SK-N-SH treated with all-trans-retinoic acid at 6 μM for 48 hours (cell line): ENCODE results near the gene IGF1R.

Source experiments
- ATAC-seq: fragments of 200-7000 bp; cut with Tn5 transposase; 3 replicates; pipeline ENCODE4 v1.9.1; 2020; ENCODE audit warnings: mild to moderate bottlenecking, moderate library complexity
- BACH2 ChIP-seq: fragments of 250-450 bp; sonication (Bioruptor Pico); IDR thresholded peaks from 2 replicates; pipeline ENCODE4 v1.9.0; 2021; ENCODE audit warnings: mild to moderate bottlenecking, borderline replicate concordance
- CREB5 ChIP-seq: fragments of 250-450 bp; sonication (Bioruptor Pico); IDR thresholded peaks from 2 replicates; pipeline ENCODE4 v1.5.1; 2020; ENCODE audit warnings: low read depth, mild to moderate bottlenecking, moderate library complexity
- CSDC2 ChIP-seq: fragments of 250-450 bp; sonication (Bioruptor Pico); IDR thresholded peaks from 2 replicates; pipeline ENCODE4 v1.5.0; 2020; ENCODE audit warnings: mild to moderate bottlenecking, moderate library complexity
- CSRNP3 ChIP-seq: fragments of 250-450 bp; sonication (Bioruptor Pico); IDR thresholded peaks from 2 replicates; pipeline ENCODE4 v1.5.1; 2021; ENCODE audit warnings: mild to moderate bottlenecking, moderate library complexity
- ESRRG ChIP-seq: fragments of 250-450 bp; sonication (Bioruptor Pico); IDR thresholded peaks from 2 replicates; pipeline ENCODE4 v1.6.1; 2021; ENCODE audit warnings: mild to moderate bottlenecking
- GLIS3 ChIP-seq: fragments of 250-450 bp; sonication (Bioruptor Pico); IDR thresholded peaks from 2 replicates; pipeline ENCODE4 v1.5.0; 2020; ENCODE audit warnings: mild to moderate bottlenecking, moderate library complexity
- ISL1 ChIP-seq: fragments of 250-450 bp; sonication (Bioruptor Pico); IDR thresholded peaks from 2 replicates; pipeline ENCODE4 v2.1.2; 2022; ENCODE audit warnings: mild to moderate bottlenecking, moderate library complexity
- OSR1 ChIP-seq: fragments of 250-450 bp; sonication (Bioruptor Pico); IDR thresholded peaks from 2 replicates; pipeline ENCODE4 v1.8.0; 2022; ENCODE audit warnings: moderate library complexity, mild to moderate bottlenecking, inconsistent platforms
- PATZ1 ChIP-seq: fragments of 250-450 bp; sonication (Bioruptor Pico); IDR thresholded peaks from 2 replicates; pipeline ENCODE4 v1.8.0; 2020; ENCODE audit warnings: mild to moderate bottlenecking, moderate library complexity, borderline replicate concordance
- POU6F1 ChIP-seq: fragments of 250-450 bp; sonication (Bioruptor Pico); IDR thresholded peaks from 2 replicates; pipeline ENCODE4 v1.8.0; 2021; ENCODE audit warnings: low read depth, mild to moderate bottlenecking, moderate library complexity, borderline replicate concordance
- RARB ChIP-seq: fragments of 250-450 bp; sonication (Bioruptor Pico); IDR thresholded peaks from 2 replicates; pipeline ENCODE4 v1.8.0; 2021; ENCODE audit warnings: mild to moderate bottlenecking, moderate library complexity
- SNAI2 ChIP-seq: fragments of 250-450 bp; sonication (Bioruptor Pico); IDR thresholded peaks from 2 replicates; pipeline ENCODE4 v1.5.0; 2020; ENCODE audit warnings: mild to moderate bottlenecking, moderate library complexity
- TCF4 ChIP-seq: fragments of 250-450 bp; sonication (Bioruptor Pico); IDR thresholded peaks from 2 replicates; pipeline ENCODE4 v1.8.0; 2021; ENCODE audit warnings: mild to moderate bottlenecking, moderate library complexity, borderline replicate concordance
- TOX ChIP-seq: fragments of 250-450 bp; sonication (Bioruptor Pico); IDR thresholded peaks from 2 replicates; pipeline ENCODE4 v1.8.0; 2021; ENCODE audit warnings: mild to moderate bottlenecking, moderate library complexity, borderline replicate concordance
- TSHZ2 ChIP-seq: fragments of 250-450 bp; sonication (Bioruptor Pico); IDR thresholded peaks from 2 replicates; pipeline ENCODE4 v1.5.0; 2020; ENCODE audit warnings: mild to moderate bottlenecking, moderate library complexity
- ZC3H10 ChIP-seq: fragments of 250-450 bp; sonication (Bioruptor Pico); IDR thresholded peaks from 2 replicates; pipeline ENCODE4 v1.5.1; 2021; ENCODE audit warnings: mild to moderate bottlenecking, moderate library complexity
- ZFP3 ChIP-seq: fragments of 250-450 bp; sonication (Bioruptor Pico); IDR thresholded peaks from 2 replicates; pipeline ENCODE4 v1.5.0; 2020; ENCODE audit warnings: mild to moderate bottlenecking, moderate library complexity
- ZFP30 ChIP-seq: fragments of 450-650 bp; formaldehyde crosslinking; IDR thresholded peaks from 2 replicates; pipeline ENCODE4 v1.5.0; 2022; ENCODE audit warnings: mild to moderate bottlenecking, moderate library complexity
- ZNF70 ChIP-seq: fragments of 450-650 bp; formaldehyde crosslinking; IDR thresholded peaks from 2 replicates; pipeline ENCODE4 v1.5.0; 2020; ENCODE audit warnings: mild to moderate bottlenecking, moderate library complexity
- ZNF8 ChIP-seq: fragments of 450-650 bp; formaldehyde crosslinking; IDR thresholded peaks from 2 replicates; pipeline ENCODE4 v1.5.0; 2020; ENCODE audit warnings: mild to moderate bottlenecking, moderate library complexity

IGF1R gene

GRCh38 chr15:98878172-98878571 is 229.8 kb downstream of the IGF1R start:
- TF ChIP-seq PATZ1 (CRISPR knock-in tag): no peak
- TF ChIP-seq ZNF70: no peak
- TF ChIP-seq ZNF8 (CRISPR knock-in tag): no peak
- no peak for TF ChIP-seq ISL1 (CRISPR knock-in tag)
- TF ChIP-seq TCF4 (CRISPR knock-in tag): no peak
- TF ChIP-seq RARB: no peak
- TF ChIP-seq POU6F1 (CRISPR knock-in tag): no peak
- TF ChIP-seq CSRNP3 (CRISPR knock-in tag): no peak
- TF ChIP-seq ZFP3 (CRISPR knock-in tag): no peak
- TF ChIP-seq SNAI2: no peak
- no peak for TF ChIP-seq ZFP30
- TF ChIP-seq TSHZ2 (CRISPR knock-in tag): no peak
- no peak for TF ChIP-seq CREB5
- no peak for TF ChIP-seq CSDC2 (CRISPR knock-in tag)
- TF ChIP-seq, all 23 proteins: peak for 0
- no peak for ATAC-seq

GRCh38 chr15:98878862-98879261 is 230.5 kb downstream of the IGF1R start:
- no peak for TF ChIP-seq TOX (CRISPR knock-in tag)
- no peak for TF ChIP-seq ZFP30
- no peak for TF ChIP-seq OSR1 (CRISPR knock-in tag)
- no peak for TF ChIP-seq GLIS3
- ATAC-seq: no peak

GRCh38 chr15:98881526-98882520 is 233.5 kb downstream of the IGF1R start:
- no peak for TF ChIP-seq ZC3H10 (CRISPR knock-in tag)
- TF ChIP-seq ESRRG (CRISPR knock-in tag): no peak
- TF ChIP-seq TOX (CRISPR knock-in tag): no peak
- TF ChIP-seq ISL1 (CRISPR knock-in tag): no peak
- no peak for TF ChIP-seq CREB5
- no peak for TF ChIP-seq ZNF8 (CRISPR knock-in tag)
- TF ChIP-seq GLIS3: no peak
- no peak for TF ChIP-seq PATZ1 (CRISPR knock-in tag)
- TF ChIP-seq ZNF70: no peak
- TF ChIP-seq RARB: no peak
- no peak for TF ChIP-seq BACH2 (CRISPR knock-in tag)
- TF ChIP-seq SNAI2: no peak
- ATAC-seq: peak; percentile 69
